ENCODE measurements around the gene RANBP1.

The RANBP1 gene

GRCh38 chr22:20108757-20109230 is 7.1 kb upstream of the RANBP1 start:
- H3K4me1 ChIP-seq, result no peaks in the 10 kb centered on the region
- no peak for TF ChIP-seq CTCF (IDR thresholded peaks at IDR 0.05)
- DNase-seq, result no peak
- H3K27me3 ChIP-seq, result no peaks in the 10 kb centered on the region
- intact Hi-C loops (cut with DNase I; ENCODE audit: low total_unique reads), result loop anchor here (2.0 kb wide), 1 partner anchor 20 kb away; no protein-coding TSS in a partner anchor
- no peak overlapping the region for H3K4me3 ChIP-seq
- no peak overlapping the region for H3K27ac ChIP-seq
- H3K9me3 ChIP-seq, result no peaks in the 10 kb centered on the region
- H3K36me3 ChIP-seq, result peaks cover 62 to 100% (median 79%) of the 10 kb centered on the region in 3 donors

DNA sequence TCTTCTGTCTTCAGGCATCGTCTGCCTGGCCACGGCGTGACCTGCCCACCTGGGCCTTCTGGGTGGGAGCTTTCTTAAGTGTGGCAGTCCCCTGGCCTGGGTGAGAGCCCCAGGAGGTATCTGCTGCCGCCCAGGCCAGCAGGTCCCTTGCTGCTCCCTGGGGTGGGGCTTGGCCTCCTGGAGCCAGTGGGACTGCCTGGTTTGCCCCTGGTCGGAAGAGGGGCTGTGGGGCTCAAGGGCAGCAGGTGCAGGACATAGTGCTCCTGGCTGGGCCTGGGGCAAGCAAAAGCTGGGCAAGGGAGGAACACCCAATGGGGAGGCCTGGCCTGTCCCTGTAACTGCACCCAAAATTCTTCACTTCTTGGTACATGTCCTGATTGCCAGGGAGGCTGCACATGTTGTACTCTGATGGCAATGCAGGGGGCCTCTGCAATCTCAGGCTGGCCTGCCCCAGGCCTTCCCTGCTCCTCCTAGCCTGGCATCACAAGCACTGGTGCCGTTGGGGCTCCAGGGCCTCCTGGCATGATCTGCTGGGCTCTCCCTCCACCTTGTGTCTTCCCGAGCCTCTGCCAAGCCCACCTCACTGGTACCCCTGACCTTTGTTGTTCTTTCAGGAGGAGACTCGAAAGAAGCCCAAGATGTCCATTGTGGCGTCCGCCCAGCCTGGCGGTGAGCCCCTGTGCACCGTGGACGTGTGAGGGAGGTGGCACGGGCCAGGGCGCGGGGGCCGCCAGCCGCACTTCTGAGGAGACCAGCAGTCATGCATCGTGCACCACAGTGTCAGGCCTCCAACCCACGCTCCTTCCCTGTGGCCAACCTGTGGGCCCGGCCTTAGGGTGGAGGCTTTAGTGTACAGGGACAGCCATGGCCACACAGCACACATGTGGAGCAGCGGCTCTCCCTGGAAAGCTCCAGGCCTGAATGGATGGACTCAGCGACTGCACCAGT is 6.2 kb upstream of the RANBP1 start:
- Histone ChIP-seq H3K4me3 (no peak overlapping the region), H3K27ac (no peak overlapping the region), H3K4me1 (no peaks in the 10 kb centered on the region), H3K36me3 (peaks cover 57 to 100% (median 84%) of the 10 kb centered on the region in 3 donors), H3K9me3 (no peaks in the 10 kb centered on the region), H3K27me3 (no peaks in the 10 kb centered on the region)
- no peak for DNase-seq
- intact Hi-C loops (cut with DNase I; ENCODE audit: low total_unique reads), result loop anchor here (2.0 kb wide), 1 partner anchor 21 kb away; no protein-coding TSS in a partner anchor
- no peak for TF ChIP-seq CTCF (IDR thresholded peaks at IDR 0.05)

GRCh38 chr22:20110359-20110985 is 5.4 kb upstream of the RANBP1 start:
- Histone ChIP-seq H3K36me3 (peaks cover 50 to 99% (median 79%) of the 10 kb centered on the region in 3 donors), H3K9me3 (no peaks in the 10 kb centered on the region), H3K4me3 (no peak overlapping the region), H3K4me1 (peaks cover 0 to 4% (median under 1%) of the 10 kb centered on the region in 4 donors), H3K27ac (no peak overlapping the region), H3K27me3 (no peaks in the 10 kb centered on the region)
- intact Hi-C loops (cut with DNase I; ENCODE audit: low total_unique reads), result no loop called here
- TF ChIP-seq CTCF (IDR thresholded peaks at IDR 0.05), result no peak
- no peak for DNase-seq

DNA sequence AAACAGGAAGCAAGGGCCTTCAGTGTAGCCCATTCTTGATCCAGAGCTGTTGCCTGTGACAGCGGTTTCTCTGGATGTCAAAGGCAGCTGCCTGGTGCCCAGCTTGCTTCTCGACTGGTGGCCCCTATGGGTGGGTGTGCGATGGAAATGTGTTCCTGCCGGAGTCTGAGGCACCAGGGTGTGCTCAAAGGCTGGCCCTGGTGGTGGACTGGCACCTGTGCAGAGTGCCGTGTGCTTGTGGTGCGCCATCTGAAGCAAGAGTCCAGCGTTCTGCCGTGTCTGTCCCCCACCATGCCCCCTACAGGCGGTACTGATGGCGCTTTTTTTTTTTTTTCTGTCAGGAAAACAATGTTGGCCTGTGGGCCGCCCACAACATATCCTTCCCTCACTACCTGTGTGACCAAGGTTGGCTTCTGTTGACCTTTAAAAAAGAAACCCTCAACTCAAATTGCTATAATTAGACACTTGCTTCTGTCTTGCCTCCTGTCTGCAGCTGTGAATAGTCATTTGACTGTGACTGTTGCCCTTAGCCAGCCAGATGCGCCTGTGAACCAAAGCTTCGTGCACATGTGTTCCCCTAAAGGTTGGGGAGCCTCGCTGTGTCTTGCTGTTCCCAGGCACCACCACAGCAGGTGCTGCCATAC is 4.7 kb upstream of the RANBP1 start:
- peaks cover 0 to 11% (median 6%) of the 10 kb centered on the region in 4 donors for H3K4me1 ChIP-seq
- intact Hi-C loops (cut with DNase I; ENCODE audit: low total_unique reads), result no loop called here
- H3K27ac ChIP-seq, result no peak overlapping the region
- no peaks in the 10 kb centered on the region for H3K27me3 ChIP-seq
- DNase-seq, result no peak
- H3K9me3 ChIP-seq, result no peaks in the 10 kb centered on the region
- H3K36me3 ChIP-seq, result peaks cover 43 to 99% (median 78%) of the 10 kb centered on the region in 3 donors
- H3K4me3 ChIP-seq, result no peak overlapping the region
- peak; percentile 6 to 7 for TF ChIP-seq CTCF (IDR thresholded peaks at IDR 0.05)
